Neural progenitor cell (in vitro differentiated cells): Measurements from ENCODE around the gene MPPE1.

ENCODE experiments used
- CTCF ChIP-seq: fragments of 200-600 bp; sonication (generic); IDR thresholded peaks from 2 replicates; pipeline ENCODE4 v1.5.1; 2017; ENCODE audit warnings: antibody characterized with exemption, mild to moderate bottlenecking
- EZH2 ChIP-seq: fragments of 200-600 bp; sonication (generic); IDR thresholded peaks from 2 replicates; pipeline ENCODE4 v1.6.1; 2017; ENCODE audit warnings: antibody characterized with exemption, mild to moderate bottlenecking, moderate library complexity
- EZH2phosphoT487 ChIP-seq: fragments of 200-600 bp; sonication (generic); IDR thresholded peaks from 2 replicates; pipeline ENCODE4 v1.6.1; 2017; ENCODE audit warnings: antibody characterized with exemption

- TF ChIP-seq CTCF, result no peak
- TF ChIP-seq EZH2phosphoT487, result no peak
- no peak for TF ChIP-seq EZH2
These were observed 60.3 kb downstream of the MPPE1 start for GRCh38 chr18:11847811-11848210.
